Stimulated activated CD4-positive, alpha-beta T cell treated with anti-CD3 and anti-CD28 coated beads, Interleukin-4, amount 100 ng/mL, for 1 hour (primary cell): ENCODE data around the gene SYNE1.

Experiments used
- DNase-seq: peaks from one replicate; pipeline ENCODE4 v3.0.0-alpha.2; 2020

SYNE1 gene

GRCh38 chr6:152268846-152269442 is 368.2 kb downstream of the SYNE1 start:
- DNase-seq: no peak

- DNase-seq: no peak
Observed at GRCh38 chr6:152267967-152268845, 369.0 kb downstream of the SYNE1 start.

- no peak for DNase-seq
Observed at GRCh38 chr6:152265651-152266050, 371.5 kb downstream of the SYNE1 start.

- no peak for DNase-seq
Observed at GRCh38 chr6:152263582-152263981, 373.6 kb downstream of the SYNE1 start.

- DNase-seq: no peak
Observed at GRCh38 chr6:152261179-152261578, 376.0 kb downstream of the SYNE1 start.

GRCh38 chr6:152259234-152259633 is 377.9 kb downstream of the SYNE1 start:
- no peak for DNase-seq

GRCh38 chr6:152257581-152257980 is 379.6 kb downstream of the SYNE1 start:
- DNase-seq: no peak

GRCh38 chr6:152250127-152250526 is 387.0 kb downstream of the SYNE1 start:
- no peak for DNase-seq

- no peak for DNase-seq
Observed at GRCh38 chr6:152248980-152249379, 388.2 kb downstream of the SYNE1 start.

- no peak for DNase-seq
Observed at GRCh38 chr6:152246554-152247337, 390.4 kb downstream of the SYNE1 start.

GRCh38 chr6:152244998-152245630 is 392.0 kb downstream of the SYNE1 start:
- no peak for DNase-seq

- DNase-seq: no peak
Observed at GRCh38 chr6:152241013-152241766, 396.0 kb downstream of the SYNE1 start.

GRCh38 chr6:152240436-152240835 is 396.7 kb downstream of the SYNE1 start:
- no peak for DNase-seq

- DNase-seq: no peak
Observed at GRCh38 chr6:152236370-152237097, 400.6 kb downstream of the SYNE1 start.

GRCh38 chr6:152233547-152234320 is 403.4 kb downstream of the SYNE1 start:
- DNase-seq: no peak

- peak; percentile 11 for DNase-seq
Observed at GRCh38 chr6:152232501-152233151, 404.5 kb downstream of the SYNE1 start.

- DNase-seq: no peak
Observed at GRCh38 chr6:152229330-152229729, 407.8 kb downstream of the SYNE1 start.

- DNase-seq: no peak
Observed at GRCh38 chr6:152226119-152226518, 411.0 kb downstream of the SYNE1 start.

GRCh38 chr6:152225241-152225934 is 411.8 kb downstream of the SYNE1 start:
- DNase-seq: no peak

GRCh38 chr6:152223636-152224035 is 413.5 kb downstream of the SYNE1 start:
- no peak for DNase-seq
